Keratinocyte (primary cell): Measurements from ENCODE around the gene KBTBD12. TPM values are rescaled to one million over a fixed set of nuclear protein-coding genes. Genes with fewer than 3 reads are reported as not detected.

Experiments
- DNase-seq: peaks from one replicate; pipeline ENCODE4 v3.0.0-alpha.2; 2011; ENCODE audit warnings: low read depth, missing footprints, low spot score
- FAIRE-seq: peaks from 2 replicates; lab custom pipeline; 2011; peaks lifted over from hg19 to GRCh38; lab: Jason Lieb, UNC
- H2AFZ ChIP-seq: 2 replicates; pipeline ENCODE4 v1.6.0; 2012; ENCODE audit warnings: low read length, control low read depth, inconsistent platforms; ENCODE audit not compliant: control insufficient read depth
- H3K27ac ChIP-seq: 2 replicates; pipeline ENCODE4 v1.5.1; 2011; ENCODE audit warnings: low read length; ENCODE audit not compliant: control insufficient read depth, insufficient read depth
- H3K27me3 ChIP-seq: 3 replicates; pipeline ENCODE4 v1.6.0; 2011; ENCODE audit warnings: low read length; ENCODE audit not compliant: control insufficient read depth, insufficient read depth; ENCODE audit errors: extremely low read depth
- H3K36me3 ChIP-seq, 2 experiments: 2 replicates in 1 of 2; 3 replicates in 1 of 2; pipeline ENCODE4 v1.5.1; 2011; ENCODE audit warnings: low read length in 2 of 2, mild to moderate bottlenecking in 1 of 2; ENCODE audit not compliant: control insufficient read depth in 2 of 2, insufficient read depth in 2 of 2; ENCODE audit errors: extremely low read depth in 1 of 2
- H3K4me1 ChIP-seq: 3 replicates; pipeline ENCODE4 v1.5.1; 2011; ENCODE audit warnings: low read length; ENCODE audit not compliant: control insufficient read depth, insufficient read depth; ENCODE audit errors: extremely low read depth
- H3K4me2 ChIP-seq: 3 replicates; pipeline ENCODE4 v1.6.0; 2011; ENCODE audit warnings: low read depth, low read length; ENCODE audit not compliant: control insufficient read depth, insufficient read depth; ENCODE audit errors: extremely low read depth
- H3K4me3 ChIP-seq, 3 experiments: fragments of 200-600 bp in 1 of 3; sonication (generic) in 1 of 3; 2 replicates in 2 of 3; 3 replicates in 1 of 3; pipeline ENCODE4 v1.5.1; 2011 to 2016; ENCODE audit warnings: low read length in 3 of 3, mild to moderate bottlenecking in 3 of 3, control low read depth in 2 of 3, inconsistent platforms in 1 of 3, low read depth in 1 of 3, mixed read lengths in 1 of 3, mixed run types in 1 of 3, moderate library complexity in 1 of 3; ENCODE audit not compliant: control insufficient read depth in 2 of 3, insufficient read depth in 2 of 3; ENCODE audit errors: extremely low read depth in 1 of 3
- H3K79me2 ChIP-seq: 2 replicates; pipeline ENCODE4 v1.6.0; 2012; ENCODE audit warnings: low read length; ENCODE audit not compliant: control insufficient read depth, insufficient read depth
- H3K9ac ChIP-seq: 3 replicates; pipeline ENCODE4 v1.6.0; 2011; ENCODE audit warnings: low read length; ENCODE audit not compliant: control insufficient read depth, insufficient read depth; ENCODE audit errors: extremely low read depth
- H3K9me1 ChIP-seq: 3 replicates; pipeline ENCODE4 v1.6.0; 2011; ENCODE audit warnings: low read length; ENCODE audit not compliant: control insufficient read depth, insufficient read depth; ENCODE audit errors: extremely low read depth
- H3K9me3 ChIP-seq: 2 replicates; pipeline ENCODE4 v1.5.1; 2012; ENCODE audit warnings: low read depth, low read length; ENCODE audit not compliant: control insufficient read depth
- H4K20me1 ChIP-seq: 3 replicates; pipeline ENCODE4 v1.6.0; 2011; ENCODE audit warnings: low read length; ENCODE audit not compliant: control insufficient read depth, insufficient read depth; ENCODE audit errors: extremely low read depth
- EZH2 ChIP-seq: IDR thresholded peaks from one replicate; pipeline ENCODE4 v1.6.1; 2012; ENCODE audit warnings: inconsistent platforms, mild to moderate bottlenecking, low read length, moderate library complexity
- dilution Hi-C: fragments of 300-500 bp; cut with MboI; formaldehyde crosslinking; loops from one replicate; pipeline ENCODE4 v1.7.0; 2020; ENCODE audit warnings: low sequenced_read_pairs; ENCODE audit not compliant: extremely low pct_ligation_motif_present
- polyA plus RNA-seq, 5 experiments: library from polyadenylated mRNA; depleted of rRNA in 3 of 5; stranded (reverse) in 3 of 5; stranded (forward) in 1 of 5; unstranded in 1 of 5; fragments of >200 nt; gene quantifications; 1 replicate in 1 of 5; 2 replicates in 3 of 5; 3 replicates in 1 of 5; pipeline versions ENCODE4 v1.2.1 to v1.2.3, GENCODE V29; 2011 to 2012; ENCODE audit warnings: missing spikeins in 2 of 5, low read depth in 1 of 5, low replicate concordance in 1 of 5
- TF ChIP-seq, protein P1 (sequence below), 3 experiments: IDR thresholded peaks in 1 of 3; conservative IDR thresholded peaks in 1 of 3; optimal IDR thresholded peaks in 1 of 3; 2 replicates in 2 of 3; 3 replicates in 1 of 3; pipeline versions ENCODE3 to v1.5.1; 2011; ENCODE audit warnings: low read length in 3 of 3, mild to moderate bottlenecking in 3 of 3, moderate library complexity in 2 of 3, control low read depth in 1 of 3, inconsistent platforms in 1 of 3; ENCODE audit not compliant: insufficient read depth in 2 of 3; ENCODE audit errors: extremely low read depth in 1 of 3

Gene KBTBD12
- polyA plus RNA-seq, 1 donor (not counting 4 experiments of a cell fraction or from before 2014, with no cell fraction given): not detected

DNA sequence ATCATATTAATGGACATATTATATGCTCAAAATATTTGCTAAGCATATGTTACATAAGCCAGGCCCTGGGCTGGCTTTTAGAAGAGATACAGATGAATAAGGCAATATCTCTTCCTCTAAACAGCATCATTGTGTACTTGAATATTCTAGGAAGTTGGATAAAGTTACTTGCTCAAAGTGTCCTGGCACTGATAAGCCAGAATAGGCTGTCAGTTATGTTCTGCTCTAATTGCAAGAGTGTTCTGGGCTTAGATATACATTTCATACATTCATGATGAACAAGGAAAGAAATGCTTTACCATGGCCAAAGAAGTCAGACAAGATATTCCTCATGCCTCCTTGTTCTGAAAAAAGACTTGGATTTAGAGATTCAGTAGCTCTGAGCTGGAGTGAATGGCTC, 40.7 kb downstream of the KBTBD12 start:
- H3K4me1 ChIP-seq: peaks cover 11% of the 10 kb centered on the region
- H3K4me3 ChIP-seq: no peak overlapping the region
- no peak overlapping the region for H3K9ac ChIP-seq
- FAIRE-seq (no peak), DNase-seq (no peak)
- no peaks in the 10 kb centered on the region for H3K27me3 ChIP-seq
- no peak overlapping the region for H2AFZ ChIP-seq
- H3K9me3 ChIP-seq: no peaks in the 10 kb centered on the region
- H3K27ac ChIP-seq: no peak overlapping the region
- no peaks in the 10 kb centered on the region for H3K79me2 ChIP-seq
- TF ChIP-seq, protein P1, sequence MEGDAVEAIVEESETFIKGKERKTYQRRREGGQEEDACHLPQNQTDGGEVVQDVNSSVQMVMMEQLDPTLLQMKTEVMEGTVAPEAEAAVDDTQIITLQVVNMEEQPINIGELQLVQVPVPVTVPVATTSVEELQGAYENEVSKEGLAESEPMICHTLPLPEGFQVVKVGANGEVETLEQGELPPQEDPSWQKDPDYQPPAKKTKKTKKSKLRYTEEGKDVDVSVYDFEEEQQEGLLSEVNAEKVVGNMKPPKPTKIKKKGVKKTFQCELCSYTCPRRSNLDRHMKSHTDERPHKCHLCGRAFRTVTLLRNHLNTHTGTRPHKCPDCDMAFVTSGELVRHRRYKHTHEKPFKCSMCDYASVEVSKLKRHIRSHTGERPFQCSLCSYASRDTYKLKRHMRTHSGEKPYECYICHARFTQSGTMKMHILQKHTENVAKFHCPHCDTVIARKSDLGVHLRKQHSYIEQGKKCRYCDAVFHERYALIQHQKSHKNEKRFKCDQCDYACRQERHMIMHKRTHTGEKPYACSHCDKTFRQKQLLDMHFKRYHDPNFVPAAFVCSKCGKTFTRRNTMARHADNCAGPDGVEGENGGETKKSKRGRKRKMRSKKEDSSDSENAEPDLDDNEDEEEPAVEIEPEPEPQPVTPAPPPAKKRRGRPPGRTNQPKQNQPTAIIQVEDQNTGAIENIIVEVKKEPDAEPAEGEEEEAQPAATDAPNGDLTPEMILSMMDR (optimal IDR thresholded peaks at IDR 0.05 in 1 of 3, IDR thresholded peaks at IDR 0.05 in 1 of 3, conservative IDR thresholded peaks at IDR 0.05 in 1 of 3; ENCODE audit: extremely low read depth in 1 of 3, insufficient read depth in 2 of 3, low read length in 3 of 3): no peak
- TF ChIP-seq EZH2: no peak
- no peaks in the 10 kb centered on the region for H3K36me3 ChIP-seq
- no peaks in the 10 kb centered on the region for H4K20me1 ChIP-seq
- no peak overlapping the region for H3K4me2 ChIP-seq
- dilution Hi-C loops: no loop called here
- H3K9me1 ChIP-seq: no peaks in the 10 kb centered on the region

DNA sequence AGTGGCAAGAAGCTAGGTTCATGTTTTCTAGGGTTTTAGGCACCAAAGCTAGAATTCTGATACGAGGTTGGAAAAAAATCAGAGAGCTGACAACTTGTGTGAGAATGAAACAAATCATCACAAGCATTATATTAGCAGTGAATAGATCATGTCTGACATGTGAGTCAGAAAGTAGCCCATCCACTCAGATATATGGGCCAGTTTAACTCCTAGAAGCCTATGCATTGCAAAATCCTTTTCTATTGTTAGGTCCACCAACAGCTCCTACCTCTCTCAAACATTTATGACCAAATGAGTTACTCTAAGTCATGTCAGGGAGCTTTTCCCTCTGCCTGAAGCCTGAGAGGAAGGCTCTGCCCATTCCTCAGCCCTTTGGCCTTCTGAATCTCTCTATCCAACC, 44.0 kb downstream of the KBTBD12 start:
- Histone ChIP-seq H3K27me3 (no peaks in the 10 kb centered on the region), H3K9me1 (no peaks in the 10 kb centered on the region), H3K9ac (no peak overlapping the region), H3K4me1 (peaks cover 16% of the 10 kb centered on the region), H3K4me2 (no peak overlapping the region), H2AFZ (no peak overlapping the region), H3K79me2 (no peaks in the 10 kb centered on the region), H3K9me3 (no peaks in the 10 kb centered on the region), H3K27ac (no peak overlapping the region), H4K20me1 (no peaks in the 10 kb centered on the region), H3K36me3 (no peaks in the 10 kb centered on the region), H3K4me3 (no peak overlapping the region)
- TF ChIP-seq EZH2: no peak
- TF ChIP-seq, protein P1 (optimal IDR thresholded peaks at IDR 0.05 in 1 of 3, IDR thresholded peaks at IDR 0.05 in 1 of 3, conservative IDR thresholded peaks at IDR 0.05 in 1 of 3; ENCODE audit: extremely low read depth in 1 of 3, insufficient read depth in 2 of 3, low read length in 3 of 3): no peak
- DNase-seq (no peak), FAIRE-seq (peak; percentile 49)
- dilution Hi-C loops: no loop called here
